Forelimb muscle (tissue), 1 donor: ENCODE measurements around the gene DHX35. TPM values are rescaled to one million over a fixed set of nuclear protein-coding genes. Genes with fewer than 3 reads are reported as not detected.
"Not testable (repeated sequence)": the region's sequence is repeated elsewhere in the genome, so short reads cannot be mapped to it uniquely, and the experiment has no call there.

ENCODE experiments used
- DNase-seq: peaks from one replicate; pipeline ENCODE4 v3.0.0-alpha.2; 2013; ENCODE audit warnings: low read depth
- polyA plus RNA-seq: library from polyadenylated mRNA; unstranded; fragments of 120-200 nt; gene quantifications from one replicate; pipeline ENCODE4 v1.2.1, GENCODE V29; 2013; ENCODE audit not compliant: insufficient read length

DHX35 gene
- polyA plus RNA-seq, 1 donor, result 8.3 TPM

GRCh38 chr20:38979842-38980241, 17.7 kb downstream of the DHX35 start:
- DNase-seq, result no peak

- DNase-seq, result no peak
Measured at GRCh38 chr20:38982291-38982690, 20.1 kb downstream of the DHX35 start.

- no peak for DNase-seq
Measured at GRCh38 chr20:38985060-38985459, 22.9 kb downstream of the DHX35 start.

GRCh38 chr20:38985603-38986170, 23.5 kb downstream of the DHX35 start:
- DNase-seq, result no peak

GRCh38 chr20:38986663-38987062, 24.5 kb downstream of the DHX35 start:
- no peak for DNase-seq

- no peak for DNase-seq
Measured at GRCh38 chr20:38987777-38988176, 25.6 kb downstream of the DHX35 start.

GRCh38 chr20:38990728-38991127, 28.6 kb downstream of the DHX35 start:
- DNase-seq, result no peak

- DNase-seq, result no peak
Measured at GRCh38 chr20:38991814-38992704, 29.9 kb downstream of the DHX35 start.

GRCh38 chr20:38995536-38996044, 33.4 kb downstream of the DHX35 start:
- no peak for DNase-seq

GRCh38 chr20:38996866-38997265, 34.7 kb downstream of the DHX35 start:
- DNase-seq, result not testable (repeated sequence)

- no peak for DNase-seq
Measured at GRCh38 chr20:38997622-38998021, 35.5 kb downstream of the DHX35 start.

- DNase-seq, result no peak
Measured at GRCh38 chr20:38999217-38999616, 37.1 kb downstream of the DHX35 start.

GRCh38 chr20:38999965-39000910, 38.1 kb downstream of the DHX35 start:
- DNase-seq, result no peak

- no peak for DNase-seq
Measured at GRCh38 chr20:39004508-39004907, 42.4 kb downstream of the DHX35 start.

GRCh38 chr20:39009348-39009747, 47.2 kb downstream of the DHX35 start:
- no peak for DNase-seq

GRCh38 chr20:39010496-39010895, 48.4 kb downstream of the DHX35 start:
- no peak for DNase-seq

GRCh38 chr20:39013662-39014109, 51.5 kb downstream of the DHX35 start:
- no peak for DNase-seq

- no peak for DNase-seq
Measured at GRCh38 chr20:39016041-39016440, 53.9 kb downstream of the DHX35 start.

GRCh38 chr20:39016506-39016905, 54.4 kb downstream of the DHX35 start:
- no peak for DNase-seq

- DNase-seq, result no peak
Measured at GRCh38 chr20:39019027-39019426, 56.9 kb downstream of the DHX35 start.

GRCh38 chr20:39019805-39020325, 57.7 kb downstream of the DHX35 start:
- no peak for DNase-seq

- no peak for DNase-seq
Measured at GRCh38 chr20:39021748-39022147, 59.6 kb downstream of the DHX35 start.
